Measurements from ENCODE around the gene LCN2.

- TF ChIP-seq CTCF (IDR thresholded peaks at IDR 0.05), result no peak
- no peak for TF ChIP-seq POLR2A (IDR thresholded peaks at IDR 0.05)
Measured at GRCh38 chr9:128120741-128121465, 28.4 kb upstream of the LCN2 start.

Measured in body of pancreas (tissue), 4 donors.